ENCODE measurements around the gene LAG3.

Gene LAG3

GRCh38 chr12:6771091-6771495 lies 1.2 kb upstream of the LAG3 start:
- in situ Hi-C loops (cut with HindIII; ENCODE audit: low sequenced_read_pairs), result no loop called here

DNA sequence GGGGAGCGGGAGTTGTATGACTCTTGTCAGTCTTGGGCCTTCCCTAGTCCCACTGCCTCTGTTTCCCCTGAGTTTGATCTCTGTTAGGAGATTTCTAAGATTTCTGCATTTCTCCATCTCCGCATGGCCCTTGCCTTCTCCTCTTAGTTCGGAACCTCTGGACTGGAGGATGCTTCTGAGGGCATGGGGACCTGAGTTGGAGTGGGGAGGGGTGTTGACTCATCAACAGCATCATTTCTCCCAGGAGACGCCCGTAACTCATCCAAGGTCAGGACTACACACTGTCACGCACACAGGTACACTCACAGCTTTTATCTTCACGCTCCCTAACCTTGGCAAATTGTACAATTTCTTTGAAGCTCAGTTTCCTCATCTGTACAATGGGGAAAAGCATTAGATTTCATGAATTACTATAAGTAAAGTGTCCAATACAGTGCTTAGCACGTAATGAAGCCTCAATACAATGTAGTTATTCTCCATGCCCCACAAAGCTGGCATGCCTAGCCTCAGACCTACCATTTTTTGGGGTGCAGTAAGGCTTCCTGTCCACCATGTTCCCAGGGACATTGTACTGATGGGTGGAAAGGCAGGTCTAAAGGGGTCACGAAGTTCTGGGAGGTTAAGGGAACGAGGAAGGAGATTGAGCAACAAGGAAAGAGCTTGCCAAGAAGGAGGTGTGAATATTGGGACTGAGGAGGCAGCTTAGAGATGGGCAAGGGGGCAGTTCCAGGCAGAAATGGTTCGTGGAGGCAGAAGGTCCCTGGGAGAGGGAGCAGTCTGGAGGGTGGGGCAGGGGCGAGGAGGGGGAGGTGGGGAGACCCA lies 600 bp upstream of the LAG3 start:
- in situ Hi-C loops (cut with HindIII; ENCODE audit: low sequenced_read_pairs), result no loop called here

DNA sequence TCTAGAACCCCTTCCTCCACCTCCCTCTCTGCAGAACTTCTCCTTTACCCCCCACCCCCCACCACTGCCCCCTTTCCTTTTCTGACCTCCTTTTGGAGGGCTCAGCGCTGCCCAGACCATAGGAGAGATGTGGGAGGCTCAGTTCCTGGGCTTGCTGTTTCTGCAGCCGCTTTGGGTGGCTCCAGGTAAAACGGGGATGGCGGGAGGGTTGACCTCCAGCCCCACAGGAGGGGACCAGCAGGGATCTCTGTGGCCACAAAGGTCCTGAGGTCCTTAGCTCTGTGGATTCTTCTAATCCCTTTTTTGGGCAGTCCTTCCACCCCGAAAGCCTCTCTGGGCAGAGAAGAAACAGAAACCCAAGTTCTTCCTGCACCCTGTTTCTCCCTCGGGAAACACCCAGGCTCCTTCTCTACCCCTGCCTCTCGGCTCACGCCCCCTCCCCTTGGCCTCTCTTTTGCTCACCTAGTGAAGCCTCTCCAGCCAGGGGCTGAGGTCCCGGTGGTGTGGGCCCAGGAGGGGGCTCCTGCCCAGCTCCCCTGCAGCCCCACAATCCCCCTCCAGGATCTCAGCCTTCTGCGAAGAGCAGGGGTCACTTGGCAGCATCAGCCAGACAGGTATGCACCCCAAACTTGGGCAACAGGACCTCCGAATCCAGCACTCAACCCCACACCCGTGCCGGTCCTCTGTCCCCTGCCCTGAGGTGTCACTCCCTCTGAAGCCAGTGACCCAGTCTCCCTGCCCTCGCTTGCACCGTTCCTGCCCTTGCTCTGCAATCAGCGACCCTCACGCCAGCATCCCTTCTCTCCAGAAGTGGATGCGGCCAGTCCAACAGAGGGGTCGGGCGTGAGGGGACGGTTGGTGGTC lies 638 bp downstream of the LAG3 start:
- in situ Hi-C loops (cut with HindIII; ENCODE audit: low sequenced_read_pairs), result no loop called here

GRCh38 chr12:6773590-6774351 lies 1.5 kb downstream of the LAG3 start:
- in situ Hi-C loops (cut with HindIII; ENCODE audit: low sequenced_read_pairs), result no loop called here

- in situ Hi-C loops (cut with HindIII; ENCODE audit: low sequenced_read_pairs), result no loop called here
These were observed 2.3 kb downstream of the LAG3 start for GRCh38 chr12:6774499-6775062.

DNA sequence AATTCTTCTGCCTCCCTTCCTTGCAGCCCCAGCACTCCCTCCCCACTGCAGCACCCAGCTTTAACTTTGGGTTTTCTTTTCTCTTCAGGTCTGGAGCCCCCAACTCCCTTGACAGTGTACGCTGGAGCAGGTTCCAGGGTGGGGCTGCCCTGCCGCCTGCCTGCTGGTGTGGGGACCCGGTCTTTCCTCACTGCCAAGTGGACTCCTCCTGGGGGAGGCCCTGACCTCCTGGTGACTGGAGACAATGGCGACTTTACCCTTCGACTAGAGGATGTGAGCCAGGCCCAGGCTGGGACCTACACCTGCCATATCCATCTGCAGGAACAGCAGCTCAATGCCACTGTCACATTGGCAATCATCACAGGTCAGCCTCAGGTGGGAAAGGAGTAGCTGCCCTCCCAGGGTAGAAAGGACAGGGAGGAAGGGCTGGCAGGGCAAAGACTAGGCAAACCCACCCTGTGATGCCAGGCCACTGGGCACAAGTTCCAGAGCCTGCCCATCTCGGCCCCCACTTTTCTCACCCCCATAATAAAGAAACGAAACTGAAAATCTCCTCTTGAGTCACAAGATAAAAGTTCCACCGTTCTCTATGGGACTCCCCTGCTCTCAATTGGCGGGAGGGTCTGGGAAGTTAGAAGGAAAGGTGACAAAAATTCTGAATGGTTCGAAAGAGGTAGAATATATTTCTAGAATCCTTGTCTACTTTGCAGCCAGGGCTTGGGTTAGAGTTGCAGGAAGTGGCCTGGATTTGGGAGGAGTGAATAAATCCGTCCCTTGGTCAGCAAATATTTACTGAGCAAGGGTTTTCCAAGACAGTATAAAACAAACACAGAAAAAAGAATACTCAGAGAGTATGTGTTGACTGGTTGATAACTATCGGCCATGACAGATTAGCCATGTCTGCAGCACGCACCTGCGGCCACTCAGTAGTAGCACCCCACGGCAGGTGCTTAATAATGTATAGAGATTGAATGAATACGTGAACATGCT lies 3.2 kb downstream of the LAG3 start:
- in situ Hi-C loops (cut with HindIII; ENCODE audit: low sequenced_read_pairs), result no loop called here

- in situ Hi-C loops (cut with HindIII; ENCODE audit: low sequenced_read_pairs), result no loop called here
These were observed 5.1 kb downstream of the LAG3 start for GRCh38 chr12:6777386-6777785.

- in situ Hi-C loops (cut with HindIII; ENCODE audit: low sequenced_read_pairs), result no loop called here
These were observed 5.9 kb downstream of the LAG3 start for GRCh38 chr12:6778217-6778573.

- in situ Hi-C loops (cut with HindIII; ENCODE audit: low sequenced_read_pairs), result no loop called here
These were observed 6.5 kb downstream of the LAG3 start for GRCh38 chr12:6778574-6779550.

GRCh38 chr12:6779708-6780432 lies 7.5 kb downstream of the LAG3 start:
- in situ Hi-C loops (cut with HindIII; ENCODE audit: low sequenced_read_pairs), result no loop called here

DNA sequence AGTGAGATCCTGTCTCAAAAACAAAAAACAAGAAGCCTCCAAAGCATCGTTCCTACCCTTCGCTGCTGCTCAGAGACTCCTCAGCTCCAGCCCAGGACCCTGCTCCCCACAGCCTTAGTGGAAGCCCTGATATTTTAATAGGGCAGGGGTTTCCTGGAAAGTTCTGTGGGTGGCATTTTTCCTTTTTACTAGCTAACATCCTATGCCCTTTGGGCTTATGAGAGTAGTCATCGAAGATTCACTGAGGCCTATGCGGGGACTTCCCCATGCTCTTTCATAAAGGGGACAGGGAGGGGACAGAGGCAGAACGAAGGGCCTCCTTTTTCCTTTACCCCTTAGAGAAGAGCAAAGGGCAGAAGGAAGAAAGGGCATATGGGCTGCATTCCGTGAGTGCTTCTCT lies 8.3 kb downstream of the LAG3 start:
- in situ Hi-C loops (cut with HindIII; ENCODE audit: low sequenced_read_pairs), result no loop called here

- in situ Hi-C loops (cut with HindIII; ENCODE audit: low sequenced_read_pairs), result no loop called here
These were observed 9.8 kb downstream of the LAG3 start for GRCh38 chr12:6782119-6782518.

DNA sequence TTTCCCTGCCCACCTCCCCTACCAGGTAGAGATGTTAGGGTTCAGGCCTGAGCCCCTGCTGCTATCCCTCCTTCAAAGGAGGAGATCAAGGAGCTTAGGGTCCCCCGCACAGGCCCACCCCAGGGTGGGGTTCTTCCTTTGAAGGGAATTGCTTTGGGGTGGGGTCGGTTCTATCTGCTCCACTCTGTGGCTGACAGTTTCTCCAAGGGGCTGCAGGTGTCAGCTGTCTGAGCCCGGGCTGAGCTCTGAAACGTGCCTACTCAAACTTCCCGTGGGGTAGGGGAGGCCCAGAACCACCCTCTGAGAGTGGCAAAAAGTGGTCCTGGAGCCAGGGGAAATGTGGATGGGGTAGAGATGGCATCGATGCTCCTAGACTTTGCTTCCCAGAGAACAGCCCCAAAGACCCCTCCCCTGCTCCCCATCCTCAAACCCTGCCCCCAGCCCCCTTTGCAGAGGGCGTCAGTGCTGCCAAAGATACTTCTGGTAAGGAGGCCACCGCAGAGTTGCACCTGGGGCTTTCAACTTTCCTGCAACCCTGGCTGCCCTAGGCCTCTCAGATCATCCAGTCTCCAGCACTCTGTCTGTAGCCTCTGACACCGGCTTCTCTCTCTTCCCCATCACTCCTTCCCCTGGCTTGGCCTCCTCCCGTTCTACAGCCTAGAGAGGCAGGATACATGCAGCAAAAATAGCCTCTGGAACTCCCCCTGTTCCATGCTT lies 10.7 kb downstream of the LAG3 start:
- in situ Hi-C loops (cut with HindIII; ENCODE audit: low sequenced_read_pairs), result no loop called here

DNA sequence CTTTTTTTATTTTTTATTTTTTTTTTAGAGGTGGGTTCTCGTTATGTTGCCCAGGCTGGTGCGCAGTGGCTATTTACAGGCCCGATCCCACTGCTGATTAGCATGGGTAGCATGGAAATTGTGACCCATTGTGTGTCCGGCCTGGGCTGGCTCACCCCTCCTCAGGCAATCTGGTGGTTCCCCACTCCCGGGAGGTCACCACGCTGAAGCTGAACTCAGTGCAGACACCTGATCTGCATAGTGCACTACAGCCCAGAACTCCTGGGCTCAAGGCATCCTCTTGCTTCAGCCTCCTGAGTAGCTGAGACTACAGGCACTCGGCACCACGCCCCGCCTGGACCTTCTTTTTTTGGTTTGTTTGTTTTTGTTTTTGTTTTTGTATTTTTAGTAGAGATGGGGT lies 11.5 kb downstream of the LAG3 start:
- in situ Hi-C loops (cut with HindIII; ENCODE audit: low sequenced_read_pairs), result no loop called here

GRCh38 chr12:6784296-6784695 lies 12.0 kb downstream of the LAG3 start:
- in situ Hi-C loops (cut with HindIII; ENCODE audit: low sequenced_read_pairs), result no loop called here

GRCh38 chr12:6784761-6785160 lies 12.4 kb downstream of the LAG3 start:
- in situ Hi-C loops (cut with HindIII; ENCODE audit: low sequenced_read_pairs), result no loop called here

DNA sequence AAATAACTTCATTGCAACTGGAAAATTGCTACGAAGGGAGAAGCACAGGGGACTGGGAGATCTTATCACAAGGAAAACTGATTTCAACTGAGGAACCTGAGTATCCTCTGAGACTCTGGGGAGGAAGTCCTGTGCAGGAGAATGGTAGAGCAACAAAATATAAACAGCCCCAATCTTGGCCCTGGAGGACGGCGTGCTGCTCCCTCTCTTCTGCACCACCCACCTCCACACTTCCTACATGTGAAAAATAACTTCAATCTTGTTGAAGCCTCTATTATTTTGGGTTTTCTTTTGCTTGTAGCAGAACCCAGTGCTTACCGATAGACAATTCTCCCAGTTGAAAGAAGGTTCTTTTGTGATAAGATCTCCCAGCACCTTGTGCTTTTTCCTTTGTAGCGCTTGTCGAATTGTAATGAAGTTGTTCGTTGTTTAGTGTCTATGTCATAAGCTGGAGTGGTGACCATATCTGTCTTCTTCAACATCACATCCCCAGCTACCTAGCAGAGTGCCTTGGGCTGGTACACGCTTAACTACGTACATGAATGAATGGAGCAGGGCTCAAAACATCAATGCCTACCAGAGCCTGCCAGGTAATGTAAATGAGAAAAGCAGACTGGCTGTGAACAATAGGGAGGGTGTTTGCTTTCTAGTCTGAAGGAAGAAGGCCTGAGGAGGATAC lies 14.2 kb downstream of the LAG3 start:
- in situ Hi-C loops (cut with HindIII; ENCODE audit: low sequenced_read_pairs), result no loop called here

Data from DLD1 (cell line).